Measurements from ENCODE around the gene PPP2R2C. TPM values are rescaled to one million over a fixed set of nuclear protein-coding genes. Genes with fewer than 3 reads are reported as not detected.
A peak's percentile ranks its signal among the peaks of the same experiment; 100 is the strongest.

PPP2R2C gene
- total and polyA plus RNA-seq, 11 donors: 0.22 to 20.0 (median 6.8) TPM

- intact Hi-C loops (cut with DNase I): no loop called here
- peaks cover 0 to 16% (median 0%) of the 10 kb centered on the region in 12 donors for H3K4me1 ChIP-seq
- H3K27me3 ChIP-seq: peaks cover 0 to 43% (median 12%) of the 10 kb centered on the region in 9 donors
- DNase-seq: no peak
- H3K36me3 ChIP-seq: no peaks in the 10 kb centered on the region
- H3K4me3 ChIP-seq: no peak overlapping the region
- TF ChIP-seq, protein P1, sequence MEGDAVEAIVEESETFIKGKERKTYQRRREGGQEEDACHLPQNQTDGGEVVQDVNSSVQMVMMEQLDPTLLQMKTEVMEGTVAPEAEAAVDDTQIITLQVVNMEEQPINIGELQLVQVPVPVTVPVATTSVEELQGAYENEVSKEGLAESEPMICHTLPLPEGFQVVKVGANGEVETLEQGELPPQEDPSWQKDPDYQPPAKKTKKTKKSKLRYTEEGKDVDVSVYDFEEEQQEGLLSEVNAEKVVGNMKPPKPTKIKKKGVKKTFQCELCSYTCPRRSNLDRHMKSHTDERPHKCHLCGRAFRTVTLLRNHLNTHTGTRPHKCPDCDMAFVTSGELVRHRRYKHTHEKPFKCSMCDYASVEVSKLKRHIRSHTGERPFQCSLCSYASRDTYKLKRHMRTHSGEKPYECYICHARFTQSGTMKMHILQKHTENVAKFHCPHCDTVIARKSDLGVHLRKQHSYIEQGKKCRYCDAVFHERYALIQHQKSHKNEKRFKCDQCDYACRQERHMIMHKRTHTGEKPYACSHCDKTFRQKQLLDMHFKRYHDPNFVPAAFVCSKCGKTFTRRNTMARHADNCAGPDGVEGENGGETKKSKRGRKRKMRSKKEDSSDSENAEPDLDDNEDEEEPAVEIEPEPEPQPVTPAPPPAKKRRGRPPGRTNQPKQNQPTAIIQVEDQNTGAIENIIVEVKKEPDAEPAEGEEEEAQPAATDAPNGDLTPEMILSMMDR (IDR thresholded peaks at IDR 0.05): no peak
- WGBS, 4 donors: 87 to 89% (median 89%) methylated on average over 11 of the region's 11 CpGs
- no peak overlapping the region for H3K27ac ChIP-seq
- ATAC-seq: no peak
- no peaks in the 10 kb centered on the region for H3K9me3 ChIP-seq
Measured at GRCh38 chr4:6475492-6476020, 3.1 kb upstream of the PPP2R2C start.

- intact Hi-C loops (cut with DNase I): loop anchor here in 1 of 10 donors (5.0 kb wide), 1 partner anchor 72 kb away; no protein-coding TSS in a partner anchor
Measured at GRCh38 chr4:6474705-6475457, 2.5 kb upstream of the PPP2R2C start.

GRCh38 chr4:6474053-6474568 is 1.7 kb upstream of the PPP2R2C start:
- Histone ChIP-seq H3K9me3 (no peaks in the 10 kb centered on the region), H3K36me3 (no peaks in the 10 kb centered on the region), H3K27ac (no peak overlapping the region), H3K4me3 (no peak overlapping the region), H3K27me3 (peaks cover 0 to 53% (median 20%) of the 10 kb centered on the region in 9 donors), H3K4me1 (peaks cover 0 to 21% (median 0%) of the 10 kb centered on the region in 12 donors)
- ATAC-seq (no peak), DNase-seq (no peak)
- 39 to 46% (median 43%) methylated on average over 5 of the region's 5 CpGs for WGBS, 4 donors
- intact Hi-C loops (cut with DNase I): loop anchor here in 1 of 10 donors (5.0 kb wide), 1 partner anchor 73 kb away; no protein-coding TSS in a partner anchor
- no peak for TF ChIP-seq POLR2A (IDR thresholded peaks at IDR 0.05)
- TF ChIP-seq, protein P1 (IDR thresholded peaks at IDR 0.05): peak in 2 of 12 donors; percentile 7 to 13

More at GRCh38 chr4:6474705-6475457, 2.5 kb upstream of the PPP2R2C start:
- H3K4me3 ChIP-seq: no peak overlapping the region
- no peak overlapping the region for H3K27ac ChIP-seq
- no peaks in the 10 kb centered on the region for H3K9me3 ChIP-seq
- DNase-seq: no peak
- WGBS, 4 donors: 71 to 74% (median 72%) methylated on average over 9 of the region's 9 CpGs
- TF ChIP-seq POLR2A (IDR thresholded peaks at IDR 0.05): no peak
- TF ChIP-seq, protein P1 (IDR thresholded peaks at IDR 0.05): no peak
- ATAC-seq: no peak
- H3K36me3 ChIP-seq: no peaks in the 10 kb centered on the region
- peaks cover 0 to 21% (median 0%) of the 10 kb centered on the region in 12 donors for H3K4me1 ChIP-seq
- peaks cover 0 to 46% (median 17%) of the 10 kb centered on the region in 9 donors for H3K27me3 ChIP-seq

Measured in heart left ventricle (tissue), 16 donors.